ENCODE measurements around the gene CDC40. TPM values are rescaled to one million over a fixed set of nuclear protein-coding genes. Genes with fewer than 3 reads are reported as not detected.

The CDC40 gene
- total and polyA plus RNA-seq, 8 donors = 3.8 to 13.6 (median 9.7) TPM

DNA sequence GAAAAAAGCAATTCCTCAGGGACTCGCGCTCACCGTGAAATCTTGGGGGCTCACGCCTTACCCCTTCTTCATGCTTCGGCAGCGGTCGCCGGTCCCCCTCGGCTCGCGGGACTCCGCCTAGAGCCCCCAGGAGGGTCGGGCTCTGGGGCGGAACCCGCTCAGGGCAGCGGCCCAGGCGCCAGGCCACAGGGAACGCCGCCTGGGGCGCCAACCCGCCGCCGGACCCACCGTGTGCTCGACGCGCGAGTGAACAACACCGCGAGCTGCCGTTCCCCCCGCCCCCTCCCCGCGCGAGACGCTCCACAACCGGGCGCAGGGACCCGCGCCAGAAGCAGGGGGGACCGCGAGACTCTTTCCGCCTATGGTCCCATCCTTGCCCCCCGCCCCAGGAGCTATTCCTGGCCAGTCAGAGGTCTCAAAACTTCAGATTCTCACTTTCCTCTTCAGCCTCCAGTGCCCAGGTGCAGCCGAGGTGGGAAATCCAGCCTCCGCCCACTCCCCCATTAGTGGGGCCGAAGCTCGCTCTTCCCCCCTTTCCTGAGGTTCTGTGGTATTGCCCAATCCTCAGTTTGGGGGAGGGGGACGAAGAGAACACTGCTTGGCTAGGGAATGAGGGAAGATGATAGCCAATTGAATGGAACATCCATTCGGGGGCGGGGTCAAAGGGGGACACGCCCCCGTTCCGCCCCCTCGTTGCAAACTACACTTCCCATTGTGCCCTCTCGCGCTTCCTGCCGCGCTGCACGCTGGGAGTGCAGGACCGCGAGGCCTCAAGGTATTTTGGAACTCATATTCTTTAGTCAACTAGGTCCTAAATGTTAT lies 610 bp upstream of the CDC40 start, which contains the start of gene WASF1:
Gene WASF1 (minus strand): TSS at position 265 of the 822 bp plus-strand sequence. CDS start 52,069 bp downstream, outside the sequence.
- no peaks in the 10 kb centered on the region for H3K9me3 ChIP-seq
- no peaks in the 10 kb centered on the region for H3K27me3 ChIP-seq
- intact Hi-C loops (cut with DNase I) = loop anchor here in 1 of 3 donors (5.0 kb wide), 1 partner anchor 213 kb away; no protein-coding TSS in a partner anchor
- 0% methylated on average over 59 to 62 of the region's 62 CpGs for WGBS, 2 donors
- peak within 1 kb of the TSS; percentile 64 to 78 (median 72) for H3K27ac ChIP-seq
- peaks cover 8 to 33% (median 15%) of the 10 kb centered on the region in 3 donors for H3K4me1 ChIP-seq
- FAIRE-seq (peak; percentile 97), DNase-seq (peak; percentile 90 to 95 (median 92)), ATAC-seq (peak; percentile 96 to 98 (median 96))
- H3K4me3 ChIP-seq = peak within 1 kb of the TSS; percentile 55 to 86 (median 80)
- H3K36me3 ChIP-seq = no peaks in the 10 kb centered on the region
- TF ChIP-seq, protein P1, sequence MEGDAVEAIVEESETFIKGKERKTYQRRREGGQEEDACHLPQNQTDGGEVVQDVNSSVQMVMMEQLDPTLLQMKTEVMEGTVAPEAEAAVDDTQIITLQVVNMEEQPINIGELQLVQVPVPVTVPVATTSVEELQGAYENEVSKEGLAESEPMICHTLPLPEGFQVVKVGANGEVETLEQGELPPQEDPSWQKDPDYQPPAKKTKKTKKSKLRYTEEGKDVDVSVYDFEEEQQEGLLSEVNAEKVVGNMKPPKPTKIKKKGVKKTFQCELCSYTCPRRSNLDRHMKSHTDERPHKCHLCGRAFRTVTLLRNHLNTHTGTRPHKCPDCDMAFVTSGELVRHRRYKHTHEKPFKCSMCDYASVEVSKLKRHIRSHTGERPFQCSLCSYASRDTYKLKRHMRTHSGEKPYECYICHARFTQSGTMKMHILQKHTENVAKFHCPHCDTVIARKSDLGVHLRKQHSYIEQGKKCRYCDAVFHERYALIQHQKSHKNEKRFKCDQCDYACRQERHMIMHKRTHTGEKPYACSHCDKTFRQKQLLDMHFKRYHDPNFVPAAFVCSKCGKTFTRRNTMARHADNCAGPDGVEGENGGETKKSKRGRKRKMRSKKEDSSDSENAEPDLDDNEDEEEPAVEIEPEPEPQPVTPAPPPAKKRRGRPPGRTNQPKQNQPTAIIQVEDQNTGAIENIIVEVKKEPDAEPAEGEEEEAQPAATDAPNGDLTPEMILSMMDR (IDR thresholded peaks at IDR 0.05) = no peak

DNA sequence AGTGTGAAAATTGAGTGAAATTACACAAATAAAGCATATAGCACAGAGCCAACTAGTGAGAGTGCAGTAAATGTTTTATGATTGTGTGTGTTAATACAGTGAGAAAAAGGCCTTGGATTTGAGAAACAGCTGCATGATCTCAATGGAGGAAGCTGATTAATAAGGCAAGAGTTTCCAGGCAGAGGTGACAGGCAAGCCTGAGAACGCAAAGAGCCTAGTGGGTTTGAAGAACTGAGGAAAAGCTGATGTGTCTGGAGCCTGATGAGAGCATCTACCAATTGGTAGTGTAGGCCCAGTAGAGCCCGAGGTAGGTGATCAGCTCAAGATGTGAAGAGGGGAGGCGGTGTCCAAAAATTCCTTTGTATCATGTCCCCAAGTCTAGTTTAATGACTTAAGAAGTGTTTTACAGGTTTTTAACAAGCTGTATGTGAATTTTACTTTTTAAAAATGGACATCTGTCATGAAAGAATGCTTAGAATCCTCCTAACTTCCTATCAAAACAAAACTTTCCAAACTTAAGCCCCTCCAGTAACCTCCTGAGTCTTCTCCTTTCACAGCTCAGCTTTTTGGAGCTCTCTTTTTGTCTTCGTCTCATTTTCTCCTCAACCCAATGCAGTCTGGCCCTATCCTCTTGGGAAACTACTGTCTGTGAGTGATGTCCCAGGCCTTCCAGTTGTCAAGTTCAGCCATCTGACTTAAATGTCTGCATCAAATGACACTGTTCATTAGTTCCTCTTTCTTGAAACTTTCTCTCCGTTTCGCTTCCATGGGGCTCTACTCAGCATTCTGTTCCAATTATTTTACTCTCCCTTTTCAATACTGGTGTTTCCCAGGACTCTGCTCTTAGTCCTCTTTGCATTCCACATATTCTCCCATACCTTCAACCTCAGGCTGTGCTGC lies 1.2 kb downstream of the CDC40 start:
- Histone ChIP-seq H3K36me3 (no peaks in the 10 kb centered on the region), H3K4me3 (peak overlapping the region; percentile 55 to 86 (median 80)), H3K27me3 (no peaks in the 10 kb centered on the region), H3K9me3 (no peaks in the 10 kb centered on the region), H3K27ac (no peak overlapping the region), H3K4me1 (peaks cover 8 to 36% (median 15%) of the 10 kb centered on the region in 3 donors)
- intact Hi-C loops (cut with DNase I) = loop anchor here in 1 of 3 donors (5.0 kb wide), 1 partner anchor 211 kb away; no protein-coding TSS in a partner anchor
- DNase-seq (no peak), ATAC-seq (no peak), FAIRE-seq (no peak)
- TF ChIP-seq, protein P1 (IDR thresholded peaks at IDR 0.05) = no peak
- 49 to 53% methylated on average over 6 of the region's 6 CpGs for WGBS, 2 donors

DNA sequence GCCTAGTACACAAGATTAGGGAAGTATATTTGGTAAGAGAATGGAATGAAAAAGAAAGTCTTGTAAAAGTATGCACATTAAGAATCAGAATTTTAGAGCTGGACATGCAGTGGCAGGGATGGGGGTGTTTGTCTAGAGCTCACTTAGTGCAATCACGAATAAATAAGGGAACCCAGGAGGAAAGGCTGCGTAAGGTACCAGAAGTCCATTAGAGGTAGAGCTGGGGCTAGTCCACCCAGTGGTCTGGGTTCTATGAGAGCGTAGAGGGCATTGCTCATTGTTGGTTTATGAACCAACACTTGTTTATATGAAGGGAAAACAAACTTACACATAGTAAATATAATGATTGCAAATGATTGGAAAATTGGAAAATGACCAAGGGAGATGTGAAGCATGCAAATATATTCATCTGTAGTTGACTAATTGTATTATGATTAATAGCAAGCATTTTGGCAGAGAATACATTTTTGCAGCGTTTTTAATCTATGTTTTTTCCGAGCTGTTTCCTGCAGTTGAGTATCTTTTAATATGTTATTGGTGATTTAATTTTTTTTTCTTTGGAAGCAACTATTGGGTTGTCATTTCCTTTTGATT lies 3.2 kb downstream of the CDC40 start:
- H3K27me3 ChIP-seq = no peaks in the 10 kb centered on the region
- ATAC-seq (no peak), FAIRE-seq (no peak), DNase-seq (no peak)
- H3K9me3 ChIP-seq = no peaks in the 10 kb centered on the region
- 55 to 56% methylated on average over 5 of the region's 5 CpGs for WGBS, 2 donors
- H3K36me3 ChIP-seq = no peaks in the 10 kb centered on the region
- H3K4me1 ChIP-seq = peaks cover 8 to 37% (median 15%) of the 10 kb centered on the region in 3 donors
- no peak overlapping the region for H3K27ac ChIP-seq
- intact Hi-C loops (cut with DNase I) = loop anchor here in 1 of 3 donors (5.0 kb wide), 1 partner anchor 209 kb away; no protein-coding TSS in a partner anchor
- H3K4me3 ChIP-seq = no peak overlapping the region
- TF ChIP-seq, protein P1 (IDR thresholded peaks at IDR 0.05) = no peak

DNA sequence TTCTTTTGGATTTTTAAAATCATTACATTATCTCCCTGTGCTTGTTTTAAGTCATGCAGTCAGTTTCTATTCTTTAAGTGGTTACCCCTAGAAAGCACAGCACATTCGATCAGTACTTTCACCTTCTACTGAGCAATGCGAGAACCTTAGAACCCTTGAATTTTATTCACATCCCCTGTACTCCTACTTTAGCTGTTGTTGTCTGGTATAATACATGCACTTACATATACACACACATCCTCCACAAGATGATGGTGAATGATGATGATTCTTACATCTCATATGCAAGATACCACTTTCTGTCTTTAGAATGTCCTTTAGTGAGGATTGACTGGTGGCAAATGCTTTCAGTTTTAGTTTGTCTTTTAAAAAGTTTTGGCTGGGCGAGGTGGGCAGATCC lies 5.7 kb downstream of the CDC40 start:
- no peak for ATAC-seq
- intact Hi-C loops (cut with DNase I) = no loop called here

More for the DNA sequence above, 5.7 kb downstream of the CDC40 start:
- peaks cover 8 to 36% (median 15%) of the 10 kb centered on the region in 3 donors for H3K4me1 ChIP-seq
- H3K4me3 ChIP-seq = no peak overlapping the region
- no peaks in the 10 kb centered on the region for H3K27me3 ChIP-seq
- DNase-seq (no peak), FAIRE-seq (no peak)
- H3K36me3 ChIP-seq = no peaks in the 10 kb centered on the region
- H3K9me3 ChIP-seq = no peaks in the 10 kb centered on the region
- 93 to 95% methylated on average over 3 of the region's 3 CpGs for WGBS, 2 donors
- H3K27ac ChIP-seq = no peak overlapping the region
- TF ChIP-seq, protein P1 (IDR thresholded peaks at IDR 0.05) = no peak

All from pancreas (tissue), 10 donors.